ENCODE measurements around the gene FIS1.

GRCh38 chr7:101288439-101288838 lies 43.6 kb upstream of the FIS1 start:
- TF ChIP-seq EP300 (conservative IDR thresholded peaks at IDR 0.05; ENCODE audit: poor library complexity, severe bottlenecking), result no peak
- no peak for TF ChIP-seq CTCF (IDR thresholded peaks at IDR 0.05; ENCODE audit: poor library complexity, severe bottlenecking)
